Measurements from ENCODE around the gene ENKUR. TPM values are rescaled to one million over a fixed set of nuclear protein-coding genes. Genes with fewer than 3 reads are reported as not detected.

The ENKUR gene
- total RNA-seq, 1 donor: not detected

DNA sequence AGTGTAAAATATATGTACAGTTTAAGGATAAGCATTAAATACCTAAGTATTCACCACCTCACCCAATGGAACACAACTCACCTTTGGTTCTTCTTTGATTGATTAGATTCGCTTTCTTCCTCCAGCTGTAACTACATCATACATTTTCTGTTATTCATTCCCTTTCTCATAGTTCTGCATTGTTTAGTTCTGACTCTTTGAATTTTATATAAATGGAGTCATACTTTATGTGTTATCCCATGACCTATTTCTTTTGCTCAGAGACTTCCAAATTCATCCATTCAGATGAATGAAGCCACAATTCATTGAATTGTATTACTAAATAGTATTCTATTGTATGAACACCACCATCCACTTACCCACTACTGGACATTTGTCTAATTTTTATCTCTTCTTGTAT lies 12.8 kb upstream of the ENKUR start:
- Histone ChIP-seq H3K9me3 (ENCODE audit: low read depth, low read length) (no peaks in the 10 kb centered on the region), H4K20me1 (ENCODE audit: insufficient read depth, low read length) (no peaks in the 10 kb centered on the region), H3K27ac (ENCODE audit: low read depth, low read length) (no peak overlapping the region), H2AFZ (ENCODE audit: low read length) (no peak overlapping the region), H3K36me3 (ENCODE audit: insufficient read depth, low read length) (no peaks in the 10 kb centered on the region), H3K79me2 (ENCODE audit: insufficient read depth, low read length) (no peaks in the 10 kb centered on the region), H3K4me2 (ENCODE audit: insufficient read depth, low read length) (no peak overlapping the region), H3K4me1 (ENCODE audit: insufficient read depth, low read length) (peaks cover 15% of the 10 kb centered on the region), H3K4me3 (ENCODE audit: insufficient read depth, low read length) (no peak overlapping the region), H3K27me3 (ENCODE audit: insufficient read depth, low read length) (no peaks in the 10 kb centered on the region)
- TF ChIP-seq, protein P1, sequence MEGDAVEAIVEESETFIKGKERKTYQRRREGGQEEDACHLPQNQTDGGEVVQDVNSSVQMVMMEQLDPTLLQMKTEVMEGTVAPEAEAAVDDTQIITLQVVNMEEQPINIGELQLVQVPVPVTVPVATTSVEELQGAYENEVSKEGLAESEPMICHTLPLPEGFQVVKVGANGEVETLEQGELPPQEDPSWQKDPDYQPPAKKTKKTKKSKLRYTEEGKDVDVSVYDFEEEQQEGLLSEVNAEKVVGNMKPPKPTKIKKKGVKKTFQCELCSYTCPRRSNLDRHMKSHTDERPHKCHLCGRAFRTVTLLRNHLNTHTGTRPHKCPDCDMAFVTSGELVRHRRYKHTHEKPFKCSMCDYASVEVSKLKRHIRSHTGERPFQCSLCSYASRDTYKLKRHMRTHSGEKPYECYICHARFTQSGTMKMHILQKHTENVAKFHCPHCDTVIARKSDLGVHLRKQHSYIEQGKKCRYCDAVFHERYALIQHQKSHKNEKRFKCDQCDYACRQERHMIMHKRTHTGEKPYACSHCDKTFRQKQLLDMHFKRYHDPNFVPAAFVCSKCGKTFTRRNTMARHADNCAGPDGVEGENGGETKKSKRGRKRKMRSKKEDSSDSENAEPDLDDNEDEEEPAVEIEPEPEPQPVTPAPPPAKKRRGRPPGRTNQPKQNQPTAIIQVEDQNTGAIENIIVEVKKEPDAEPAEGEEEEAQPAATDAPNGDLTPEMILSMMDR (IDR thresholded peaks at IDR 0.05; ENCODE audit: extremely low read depth, low read depth, low read length): no peak
- peak; percentile 48 for DNase-seq (ENCODE audit: insufficient read length, low spot score, missing footprints)

GRCh38 chr10:25026463-25026862 lies 10.5 kb upstream of the ENKUR start:
- Histone ChIP-seq H3K27ac (ENCODE audit: low read depth, low read length) (no peak overlapping the region), H3K4me3 (ENCODE audit: insufficient read depth, low read length) (no peak overlapping the region), H3K36me3 (ENCODE audit: insufficient read depth, low read length) (no peaks in the 10 kb centered on the region), H3K79me2 (ENCODE audit: insufficient read depth, low read length) (no peaks in the 10 kb centered on the region), H3K4me1 (ENCODE audit: insufficient read depth, low read length) (peaks cover 15% of the 10 kb centered on the region), H3K4me2 (ENCODE audit: insufficient read depth, low read length) (no peak overlapping the region), H4K20me1 (ENCODE audit: insufficient read depth, low read length) (no peaks in the 10 kb centered on the region), H3K27me3 (ENCODE audit: insufficient read depth, low read length) (no peaks in the 10 kb centered on the region), H2AFZ (ENCODE audit: low read length) (no peak overlapping the region), H3K9me3 (ENCODE audit: low read depth, low read length) (no peaks in the 10 kb centered on the region)
- no peak for DNase-seq (ENCODE audit: insufficient read length, low spot score, missing footprints)
- TF ChIP-seq, protein P1 (IDR thresholded peaks at IDR 0.05; ENCODE audit: extremely low read depth, low read depth, low read length): no peak

GRCh38 chr10:25024528-25024927 lies 8.6 kb upstream of the ENKUR start:
- H3K36me3 ChIP-seq (ENCODE audit: insufficient read depth, low read length): no peaks in the 10 kb centered on the region
- H2AFZ ChIP-seq (ENCODE audit: low read length): no peak overlapping the region
- no peak overlapping the region for H3K27ac ChIP-seq (ENCODE audit: low read depth, low read length)
- no peaks in the 10 kb centered on the region for H4K20me1 ChIP-seq (ENCODE audit: insufficient read depth, low read length)
- peaks cover 15% of the 10 kb centered on the region for H3K4me1 ChIP-seq (ENCODE audit: insufficient read depth, low read length)
- H3K4me3 ChIP-seq (ENCODE audit: insufficient read depth, low read length): no peak overlapping the region
- no peaks in the 10 kb centered on the region for H3K9me3 ChIP-seq (ENCODE audit: low read depth, low read length)
- no peak for DNase-seq (ENCODE audit: insufficient read length, low spot score, missing footprints)
- H3K27me3 ChIP-seq (ENCODE audit: insufficient read depth, low read length): no peaks in the 10 kb centered on the region
- peak overlapping the region; percentile 25 for H3K4me2 ChIP-seq (ENCODE audit: insufficient read depth, low read length)
- TF ChIP-seq, protein P1 (IDR thresholded peaks at IDR 0.05; ENCODE audit: extremely low read depth, low read depth, low read length): no peak
- no peaks in the 10 kb centered on the region for H3K79me2 ChIP-seq (ENCODE audit: insufficient read depth, low read length)

- Histone ChIP-seq H3K4me3 (ENCODE audit: insufficient read depth, low read length) (no peak overlapping the region), H3K79me2 (ENCODE audit: insufficient read depth, low read length) (peaks cover 3% of the 10 kb centered on the region), H3K9me3 (ENCODE audit: low read depth, low read length) (no peaks in the 10 kb centered on the region), H2AFZ (ENCODE audit: low read length) (no peak overlapping the region), H3K36me3 (ENCODE audit: insufficient read depth, low read length) (no peaks in the 10 kb centered on the region), H3K27me3 (ENCODE audit: insufficient read depth, low read length) (no peaks in the 10 kb centered on the region), H4K20me1 (ENCODE audit: insufficient read depth, low read length) (no peaks in the 10 kb centered on the region), H3K27ac (ENCODE audit: low read depth, low read length) (no peak overlapping the region), H3K4me2 (ENCODE audit: insufficient read depth, low read length) (no peak overlapping the region), H3K4me1 (ENCODE audit: insufficient read depth, low read length) (peaks cover 6% of the 10 kb centered on the region)
- no peak for DNase-seq (ENCODE audit: insufficient read length, low spot score, missing footprints)
- TF ChIP-seq, protein P1 (IDR thresholded peaks at IDR 0.05; ENCODE audit: extremely low read depth, low read depth, low read length): no peak
Observed at GRCh38 chr10:25023278-25023677, 7.3 kb upstream of the ENKUR start.
